Subcutaneous adipose tissue (tissue), 4 donors: Measurements from ENCODE around the gene ALOX5. TPM values are rescaled to one million over a fixed set of nuclear protein-coding genes. Genes with fewer than 3 reads are reported as not detected.

Experiments used
- CTCF ChIP-seq: fragments of 450-650 bp; IDR thresholded peaks from one replicate; pipeline ENCODE4 v1.5.1; 2016; ENCODE audit warnings: low read depth, mild to moderate bottlenecking, control low read depth, antibody characterized with exemption, moderate library complexity
- total RNA-seq, 4 donors: library from RNA; depleted of rRNA; stranded (reverse); fragments of >200 nt; gene quantifications; one replicate each; pipeline ENCODE4 v1.1.0, GENCODE V29; 2016

ALOX5 gene
- total RNA-seq, 4 donors from 2014 or later = 31.8 to 63.9 (median 41.1) TPM

- no peak for TF ChIP-seq CTCF
Measured at GRCh38 chr10:45410807-45411606, 37.0 kb downstream of the ALOX5 start.

- no peak for TF ChIP-seq CTCF
Measured at GRCh38 chr10:45411607-45411940, 37.6 kb downstream of the ALOX5 start.

GRCh38 chr10:45416603-45417002 lies 42.6 kb downstream of the ALOX5 start:
- no peak for TF ChIP-seq CTCF

GRCh38 chr10:45417746-45418145 lies 43.7 kb downstream of the ALOX5 start:
- no peak for TF ChIP-seq CTCF

- no peak for TF ChIP-seq CTCF
Measured at GRCh38 chr10:45418417-45418848, 44.4 kb downstream of the ALOX5 start.

GRCh38 chr10:45418849-45419675 lies 45.0 kb downstream of the ALOX5 start:
- TF ChIP-seq CTCF = no peak

- TF ChIP-seq CTCF = no peak
Measured at GRCh38 chr10:45419676-45420025, 45.6 kb downstream of the ALOX5 start.
